ENCODE measurements around the gene PEX5L.
A peak's percentile ranks its signal among the peaks of the same experiment; 100 is the strongest.

PEX5L gene

DNA sequence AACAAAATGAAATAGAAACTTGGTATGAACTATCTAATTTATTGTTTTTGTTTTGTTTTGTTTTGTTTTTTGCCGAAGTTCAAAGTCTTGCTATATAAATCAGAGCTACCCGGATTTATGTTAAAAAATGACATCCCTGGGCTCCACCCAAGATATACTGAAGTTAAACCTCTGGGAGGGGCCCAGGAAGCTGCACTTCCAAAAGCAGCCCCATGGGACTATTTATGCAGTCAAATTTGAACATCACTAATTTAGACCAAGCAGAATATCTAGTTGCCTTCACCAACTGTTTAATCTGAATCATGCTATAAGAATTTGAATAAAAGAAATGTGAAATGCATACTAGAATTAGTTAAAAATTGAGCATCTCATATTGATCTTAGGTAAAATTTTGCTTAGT, 32.2 kb downstream of the PEX5L start:
- DNase-seq, result no peak

DNA sequence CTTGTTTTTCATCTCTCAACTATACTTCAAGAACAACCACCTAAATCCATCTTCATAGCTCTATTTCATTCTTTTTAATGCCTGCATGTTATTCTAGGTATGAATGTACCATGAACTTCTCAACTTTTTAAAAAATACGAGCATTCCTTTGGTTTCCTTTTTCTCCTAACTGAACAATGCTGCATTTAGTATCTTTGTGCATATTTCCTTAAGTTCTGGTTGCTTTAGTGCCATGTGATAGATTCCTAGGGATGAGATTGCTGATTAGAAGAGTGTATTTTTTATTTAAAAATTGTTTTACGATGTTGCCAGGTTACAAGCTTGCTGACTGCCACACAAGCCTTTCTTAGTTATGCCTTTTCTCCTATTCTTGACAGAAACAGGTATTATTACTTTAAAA, 34.7 kb downstream of the PEX5L start:
- DNase-seq, result no peak

DNA sequence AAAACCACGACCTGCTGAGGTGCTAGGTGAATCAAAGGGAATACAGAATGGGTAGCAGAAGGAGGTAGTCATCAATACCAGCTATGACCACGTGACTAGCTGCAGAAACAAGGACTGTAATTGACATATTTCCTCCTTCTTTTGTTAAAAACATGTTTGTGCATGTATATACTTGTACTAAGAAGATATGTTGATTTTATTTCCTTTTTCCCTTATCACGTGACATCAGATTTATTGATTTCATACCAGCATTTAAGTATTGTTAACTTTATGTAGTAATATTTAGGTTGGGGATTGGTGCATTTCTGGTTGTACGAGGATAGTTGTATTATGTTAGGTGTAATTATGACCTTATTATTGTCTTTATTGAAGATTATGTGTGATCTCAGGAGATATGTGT, 36.2 kb downstream of the PEX5L start:
- DNase-seq, result no peak

DNA sequence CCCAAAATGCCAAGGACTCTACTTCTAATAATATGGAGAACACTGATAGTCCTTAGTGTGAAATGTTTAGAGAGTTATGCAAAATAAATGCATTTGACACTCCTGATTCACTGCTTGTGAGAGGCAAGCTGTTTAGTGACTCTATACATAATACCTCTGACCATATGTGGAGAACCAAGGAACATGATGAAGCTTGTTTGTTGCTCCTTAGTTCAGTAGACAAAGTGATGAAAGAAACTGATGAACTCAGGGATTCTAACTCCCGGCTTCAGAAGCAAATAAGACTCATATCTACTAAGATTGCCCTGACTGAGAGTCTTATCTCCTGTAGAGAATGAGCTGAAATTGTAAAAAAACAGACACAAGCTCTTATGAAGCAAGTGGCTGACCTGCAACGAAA, 41.3 kb downstream of the PEX5L start:
- no peak for DNase-seq

DNA sequence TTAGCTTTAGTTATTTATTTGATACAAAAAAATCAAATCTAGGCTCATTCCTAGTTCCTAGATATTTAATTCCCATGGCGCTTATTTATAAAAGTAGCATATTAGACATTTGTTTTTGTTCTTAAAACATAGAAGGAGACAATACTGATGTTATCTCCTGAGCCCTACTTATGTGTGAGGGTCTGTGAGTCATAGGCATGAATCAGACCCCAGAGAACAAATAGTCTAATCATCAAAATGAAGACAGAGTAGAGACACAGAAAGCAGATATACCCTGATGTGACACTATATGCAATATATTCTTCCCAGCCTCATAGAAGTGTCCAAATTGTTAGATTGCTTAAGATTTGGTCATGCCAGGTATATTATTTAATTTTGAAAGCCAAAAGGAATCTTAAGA, 44.9 kb downstream of the PEX5L start:
- no peak for DNase-seq

DNA sequence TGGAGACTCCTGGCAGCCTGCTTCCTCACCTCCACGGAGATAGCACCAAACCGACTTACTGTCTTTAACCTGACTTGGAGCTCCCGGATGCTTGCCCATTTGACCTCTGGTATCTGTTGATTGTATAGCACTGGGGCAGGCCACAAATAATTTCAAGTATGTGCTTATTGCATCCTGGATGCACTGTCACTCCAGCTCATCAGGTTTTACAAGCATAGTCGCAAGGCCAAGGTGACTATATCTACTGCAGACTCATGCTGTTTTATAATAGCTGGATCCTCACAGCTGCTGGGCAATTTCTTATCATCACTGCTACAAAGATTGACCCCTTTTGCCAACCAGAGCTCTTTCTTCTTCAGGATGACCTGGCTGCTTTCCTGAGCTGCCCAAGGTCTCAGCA, 45.6 kb downstream of the PEX5L start:
- DNase-seq, result no peak

DNA sequence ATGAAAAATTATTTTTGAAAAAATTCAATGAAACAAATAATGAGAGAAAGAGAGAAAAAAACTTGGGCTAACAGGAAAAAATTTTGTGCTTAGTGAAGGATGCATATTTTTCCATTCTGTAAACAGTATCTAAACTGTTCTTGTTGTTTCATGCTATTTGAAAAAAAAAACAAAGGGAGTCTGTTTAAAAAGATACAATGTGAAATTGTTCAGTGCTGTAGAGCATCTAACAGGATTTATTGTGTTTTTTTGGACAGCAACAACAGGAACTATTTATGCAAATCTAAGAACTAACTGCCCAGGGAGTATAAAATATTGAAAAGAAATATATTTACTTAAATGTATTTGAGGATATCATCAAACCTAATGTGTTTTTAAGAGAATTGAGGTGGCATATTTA, 55.1 kb downstream of the PEX5L start:
- no peak for DNase-seq

DNA sequence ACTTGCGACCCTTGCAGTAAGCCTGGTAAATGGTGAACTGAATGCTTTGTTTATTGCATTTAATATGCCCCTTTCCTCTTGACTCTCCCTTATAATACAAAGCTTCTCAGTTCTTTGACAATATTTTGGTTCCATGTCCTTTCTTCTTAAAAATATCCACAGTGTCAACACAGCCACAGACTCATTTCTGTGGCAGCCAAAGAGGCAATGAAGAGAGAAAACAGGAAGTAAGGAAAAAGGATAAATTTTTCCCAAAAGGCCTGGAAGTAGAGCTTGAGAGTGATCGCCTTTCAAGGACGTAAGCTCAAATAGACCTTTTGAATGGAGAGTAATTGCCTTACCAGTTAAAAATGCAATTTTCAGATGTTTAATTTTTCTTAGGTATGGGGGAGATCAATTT, 59.4 kb downstream of the PEX5L start:
- DNase-seq, result no peak

DNA sequence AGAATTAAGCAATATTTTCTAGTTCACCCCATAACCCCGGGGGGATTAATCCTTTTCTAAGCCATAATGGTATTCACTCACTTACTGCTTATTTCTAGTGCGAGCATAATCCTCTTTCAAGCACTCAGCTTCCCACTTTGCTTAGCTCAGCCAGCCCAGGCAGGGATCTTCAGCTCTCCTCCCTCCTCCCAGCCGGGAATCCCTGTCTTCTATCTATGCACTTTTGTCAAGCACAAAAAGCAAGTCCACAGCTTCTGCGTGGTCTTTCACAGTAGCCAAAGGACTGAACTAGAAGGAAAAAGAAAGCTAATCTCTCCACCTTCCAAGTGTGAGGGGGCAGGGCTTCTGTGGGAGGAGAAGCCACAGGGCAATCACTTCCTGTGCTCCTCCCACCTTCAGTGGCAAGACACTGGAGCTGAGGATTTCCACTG, 62.8 kb downstream of the PEX5L start:
- DNase-seq, result no peak

DNA sequence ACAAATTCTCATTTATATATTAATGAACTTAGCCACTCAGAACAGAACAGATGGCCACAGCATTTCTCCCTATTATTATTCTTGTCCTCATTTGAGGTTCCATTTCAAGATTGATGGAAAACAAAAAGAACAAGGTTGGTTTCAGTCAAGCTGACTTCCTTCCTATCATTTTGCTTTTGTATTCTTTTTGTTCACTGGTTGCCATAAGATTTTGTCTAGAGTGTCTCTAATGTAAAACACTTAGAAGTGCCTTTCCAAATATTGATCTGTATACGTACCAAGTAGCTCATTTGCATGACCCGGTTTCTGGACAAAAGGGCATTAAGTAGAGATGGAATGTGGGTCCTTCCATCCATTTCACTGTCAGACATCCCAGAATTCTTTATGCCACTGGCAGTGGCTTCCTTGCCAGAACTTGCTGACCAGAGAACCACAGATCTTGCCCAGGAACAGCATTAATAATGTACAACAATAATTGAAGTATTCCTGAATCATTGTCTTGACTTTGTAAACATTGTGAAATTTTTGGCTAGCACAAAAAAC, 63.8 kb downstream of the PEX5L start:
- no peak for DNase-seq

DNA sequence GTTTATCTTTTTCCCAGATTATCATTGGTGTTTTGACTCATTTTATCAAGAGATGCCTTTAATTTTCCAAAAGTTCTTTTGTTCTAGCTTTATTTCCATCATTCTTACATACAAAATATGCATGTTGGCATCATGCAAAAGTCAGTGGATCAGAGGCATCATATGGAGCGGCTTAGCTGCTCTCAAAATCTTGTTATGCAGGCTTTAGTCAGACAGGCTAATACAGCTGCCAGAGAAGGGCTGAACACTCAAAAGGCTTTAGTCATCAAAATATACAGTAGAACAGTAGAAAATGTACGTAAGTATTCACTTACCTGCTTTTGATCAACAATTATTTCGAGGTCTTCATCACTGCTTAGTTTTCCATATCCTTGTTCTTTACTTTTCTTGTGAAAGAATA, 65.5 kb downstream of the PEX5L start:
- DNase-seq, result no peak

DNA sequence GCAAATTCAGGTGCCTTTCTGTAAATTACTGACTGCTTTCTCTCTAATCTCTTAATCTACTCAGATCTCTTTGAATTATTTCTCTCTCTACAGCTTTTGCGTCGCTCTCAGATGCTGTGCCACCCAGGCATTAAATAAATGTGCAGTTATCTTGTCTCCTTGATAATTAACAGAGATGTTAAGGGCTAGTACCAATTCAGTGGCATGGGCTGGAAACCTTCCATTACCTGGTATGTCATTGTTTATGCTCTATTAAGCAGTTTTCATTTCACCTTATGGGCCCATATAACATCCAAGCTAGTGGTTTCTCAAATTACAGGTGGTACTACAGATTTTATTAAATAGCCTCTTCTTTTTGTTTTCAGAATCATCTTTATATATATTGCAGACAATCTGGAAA, 66.0 kb downstream of the PEX5L start:
- DNase-seq, result no peak

DNA sequence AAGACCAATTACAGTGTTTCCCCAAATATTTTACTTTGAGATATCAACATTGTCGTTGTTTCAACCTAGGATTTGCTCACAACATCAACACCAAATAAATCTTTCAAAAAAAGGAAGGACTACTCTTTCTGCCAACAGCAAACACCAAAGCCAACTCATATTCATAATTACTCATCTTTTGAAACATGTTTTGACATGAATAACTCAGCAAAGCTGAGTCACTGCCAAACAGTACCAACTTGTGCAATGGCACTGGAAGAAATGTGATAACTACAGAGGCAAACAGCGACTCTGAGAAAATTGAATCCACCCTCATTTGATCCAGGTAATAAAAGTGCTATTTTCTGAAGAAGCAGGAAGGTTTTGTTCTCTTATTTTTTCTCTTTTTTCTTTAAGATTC, 67.2 kb downstream of the PEX5L start:
- peak; percentile 81 for DNase-seq

DNA sequence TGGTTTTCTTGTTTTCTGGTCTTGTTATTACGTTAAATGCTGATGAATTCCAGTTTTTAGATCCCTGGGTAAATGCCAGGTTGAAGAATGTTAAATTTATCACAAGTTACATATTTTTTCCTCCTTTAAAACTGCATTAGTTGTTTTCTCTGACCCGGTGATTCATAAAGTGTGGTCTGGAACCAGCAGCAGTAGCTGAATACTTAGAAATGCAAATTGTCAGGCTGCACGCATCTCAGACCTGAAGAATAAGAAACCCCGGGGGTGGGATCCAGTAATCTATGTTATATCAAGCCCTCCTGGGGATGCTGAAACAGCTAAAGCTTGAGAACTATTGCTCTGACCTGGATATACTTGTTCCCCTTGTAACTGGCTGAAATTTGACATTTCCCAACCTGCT, 69.1 kb downstream of the PEX5L start:
- peak; percentile 67 for DNase-seq

DNA sequence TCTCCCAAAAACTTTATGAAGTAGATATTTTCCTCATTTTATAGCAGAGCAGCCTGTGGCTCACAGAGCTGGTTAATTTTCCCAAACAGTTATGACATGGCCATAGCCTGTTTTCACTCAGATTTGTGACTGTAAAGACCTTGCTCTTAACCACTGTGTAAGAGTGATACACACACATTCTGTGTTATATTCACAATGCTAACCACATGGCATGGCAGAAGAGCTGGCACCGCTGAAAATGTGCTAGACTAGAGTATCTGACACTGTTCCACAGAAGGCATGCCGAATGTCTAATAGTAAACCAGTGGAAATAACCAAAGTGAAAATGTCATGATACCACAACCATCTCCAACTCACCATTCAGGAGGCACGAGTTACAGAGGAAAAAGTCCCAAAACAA, 71.8 kb downstream of the PEX5L start:
- peak; percentile 42 for DNase-seq

DNA sequence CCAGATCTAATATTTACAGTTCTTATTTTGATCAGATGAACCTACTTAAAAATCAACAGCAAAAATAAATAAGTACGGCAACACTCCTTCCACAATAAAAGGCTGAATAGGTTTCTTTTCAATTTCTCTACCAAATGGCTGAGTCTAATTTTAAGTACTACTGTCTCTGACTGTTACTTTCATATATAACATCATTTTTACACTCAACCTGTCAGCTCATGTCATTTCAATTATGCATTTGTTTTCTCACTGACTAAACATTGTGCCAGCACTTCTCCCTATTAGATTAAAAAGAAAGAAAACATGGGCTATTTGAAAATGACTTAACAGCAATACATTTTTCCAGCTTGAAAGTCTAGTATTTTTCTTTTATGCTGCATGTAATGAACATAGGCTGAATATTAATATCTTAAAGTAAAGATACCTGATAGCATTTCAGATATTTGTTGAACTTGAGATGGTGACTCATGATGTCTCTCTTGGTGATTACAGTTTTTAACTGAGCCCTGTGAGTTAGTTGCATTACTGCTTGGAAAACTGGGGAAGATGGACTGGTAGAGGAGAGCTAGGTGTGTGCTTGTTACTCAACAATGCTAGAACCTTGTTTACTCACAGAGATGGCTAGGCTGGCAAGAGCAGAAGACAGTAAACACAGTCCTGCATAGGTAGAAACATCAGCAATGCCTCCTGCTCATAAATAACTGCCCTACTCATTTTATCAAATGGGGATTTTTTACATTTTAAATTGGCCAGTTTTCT, 73.9 kb downstream of the PEX5L start:
- no peak for DNase-seq

DNA sequence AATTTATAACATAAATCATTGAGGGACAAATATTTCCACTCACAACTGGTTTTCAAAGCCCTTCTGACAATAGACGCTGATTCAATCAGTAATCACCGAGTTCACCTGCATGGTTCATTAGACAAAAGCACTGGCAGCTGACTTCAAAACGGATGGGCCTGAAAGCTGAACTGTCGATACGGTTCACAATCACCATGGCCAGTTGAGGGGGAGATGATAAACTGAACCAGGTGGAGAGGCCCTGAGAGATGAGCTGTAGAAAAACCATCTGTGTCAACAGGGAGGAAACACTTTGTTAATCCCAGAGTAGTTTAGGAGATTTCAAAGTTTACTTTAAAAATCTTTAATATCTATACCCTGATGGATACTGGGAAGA, 75.0 kb downstream of the PEX5L start:
- no peak for DNase-seq

DNA sequence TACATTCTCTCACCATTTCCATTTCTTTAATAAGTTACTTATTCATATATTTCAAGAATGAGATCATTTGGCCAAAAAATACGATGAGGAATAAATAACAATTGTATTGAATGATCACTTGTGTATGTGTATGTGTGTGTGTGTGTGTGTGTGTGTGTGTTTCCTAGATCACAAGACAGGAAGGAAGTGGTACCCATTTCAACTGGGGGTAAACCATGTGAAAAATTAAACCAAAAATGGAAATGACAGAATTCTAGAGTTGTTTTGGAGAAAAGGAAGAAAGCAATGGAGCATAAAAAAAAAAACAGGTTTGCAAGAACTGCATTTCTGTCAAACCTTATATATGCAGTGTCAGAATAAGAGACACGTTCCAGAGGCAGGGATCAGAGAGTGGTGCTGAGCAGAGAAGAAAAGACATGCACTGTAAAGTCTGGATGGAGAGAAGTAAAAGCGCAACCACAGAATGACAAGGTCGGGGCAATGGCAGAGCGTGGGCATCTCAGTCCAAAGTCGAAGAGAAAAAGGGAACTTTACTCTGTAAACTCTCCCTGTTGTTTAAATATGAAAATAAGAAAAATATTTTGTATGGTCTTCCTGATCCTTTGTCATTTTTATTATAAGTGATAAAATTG, 75.5 kb downstream of the PEX5L start:
- no peak for DNase-seq

DNA sequence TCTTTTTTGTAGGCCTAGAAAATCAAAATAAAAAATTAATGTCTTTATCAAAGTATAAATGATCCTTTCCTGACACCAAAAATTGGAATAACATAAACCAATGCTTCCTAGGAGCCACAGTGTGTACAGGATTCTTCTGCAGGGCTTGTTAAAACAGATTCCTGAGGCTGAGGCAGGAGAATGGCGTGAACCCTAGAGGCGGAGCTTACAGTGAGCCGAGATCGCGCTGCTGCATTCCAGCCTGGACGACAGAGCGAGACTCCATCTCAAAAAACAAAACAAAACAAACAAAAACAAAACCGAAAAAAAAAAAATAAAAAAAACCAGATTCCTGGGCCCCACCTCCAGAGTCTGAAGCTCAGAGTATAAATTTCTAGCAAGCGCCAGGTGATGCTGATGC, 78.0 kb downstream of the PEX5L start:
- no peak for DNase-seq

DNA sequence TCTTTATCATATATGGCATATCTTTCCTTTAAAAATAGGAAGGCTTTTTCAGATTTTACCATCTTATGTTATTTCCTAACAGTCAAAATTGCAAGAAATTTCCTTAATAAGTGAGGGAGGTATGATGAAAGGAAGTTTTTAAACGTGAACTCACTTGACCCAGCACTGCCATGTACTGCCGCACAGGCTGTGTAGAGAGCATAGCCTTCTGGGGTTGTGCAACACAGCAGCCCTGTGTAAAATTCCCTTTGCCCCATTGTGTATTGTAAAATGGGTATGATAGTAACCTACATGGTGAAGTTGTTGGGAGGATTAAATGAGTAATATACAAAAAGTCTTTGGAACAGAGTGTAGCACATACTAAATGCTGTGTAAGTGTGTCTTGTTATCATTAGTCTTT, 78.6 kb downstream of the PEX5L start:
- DNase-seq, result no peak

DNA sequence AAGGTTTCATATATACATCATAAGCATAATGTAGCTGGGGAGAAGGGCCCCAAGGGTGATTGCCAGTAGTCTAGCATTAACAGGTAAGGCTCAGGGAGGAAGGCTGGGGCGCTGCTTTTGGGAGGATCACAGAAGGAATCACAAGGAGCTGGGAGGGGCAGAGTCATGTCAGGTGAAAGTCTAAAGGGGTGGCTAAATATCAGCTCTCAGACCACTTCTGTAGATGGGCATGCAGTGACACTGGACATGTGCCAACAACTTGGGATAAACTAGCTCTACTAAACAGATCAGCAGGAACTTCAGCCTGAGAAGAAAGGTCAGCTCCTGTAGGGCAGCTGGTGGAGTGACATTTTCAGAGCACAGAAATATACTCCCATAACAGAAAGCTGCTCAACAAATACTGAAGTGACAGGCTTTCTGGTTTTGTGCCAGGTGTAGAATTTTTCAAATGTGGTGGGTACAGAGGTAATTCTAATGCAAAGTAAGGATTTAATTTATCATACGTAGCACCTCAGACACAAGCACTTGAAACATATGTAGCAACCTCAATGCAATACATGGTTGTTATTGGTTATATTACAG, 79.4 kb downstream of the PEX5L start:
- DNase-seq, result no peak

DNA sequence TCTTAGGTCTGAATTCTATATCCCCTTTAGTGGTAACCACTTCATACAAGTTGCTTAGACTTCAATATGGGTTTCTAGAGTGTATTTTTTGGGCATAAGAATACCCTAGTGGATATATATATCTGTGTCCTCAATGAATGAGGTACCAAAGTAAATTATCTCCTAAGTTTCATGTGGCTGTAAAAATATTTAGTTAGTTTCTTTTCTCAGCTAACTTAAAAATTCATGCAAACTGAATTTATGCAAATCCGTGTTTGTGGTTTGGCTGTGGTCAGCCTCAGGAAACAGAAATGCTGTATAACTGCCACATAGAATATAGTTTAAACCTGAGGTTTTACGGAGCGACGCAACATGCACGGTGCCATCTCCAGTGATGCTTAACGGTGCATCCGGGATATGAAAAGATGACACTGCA, 80.3 kb downstream of the PEX5L start:
- DNase-seq, result peak; percentile 81

DNA sequence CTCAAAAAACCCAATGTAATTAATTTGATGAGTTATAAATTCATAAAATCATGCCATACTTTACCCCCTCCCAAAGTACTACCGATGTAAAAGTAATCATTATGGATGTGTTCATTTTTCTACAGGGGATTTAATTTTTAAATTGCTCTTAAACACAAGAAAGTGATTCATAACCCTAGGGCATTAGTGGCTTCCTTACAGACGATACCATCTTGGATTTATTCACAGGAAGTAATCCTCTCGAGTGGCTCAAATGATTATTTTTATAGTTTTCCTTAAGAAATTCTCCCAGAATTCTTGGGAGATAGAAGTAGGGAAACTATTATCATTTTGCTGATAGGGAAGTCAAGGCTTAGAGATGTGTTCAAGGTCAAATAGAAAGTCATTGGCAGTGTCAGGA, 80.9 kb downstream of the PEX5L start:
- DNase-seq, result no peak

DNA sequence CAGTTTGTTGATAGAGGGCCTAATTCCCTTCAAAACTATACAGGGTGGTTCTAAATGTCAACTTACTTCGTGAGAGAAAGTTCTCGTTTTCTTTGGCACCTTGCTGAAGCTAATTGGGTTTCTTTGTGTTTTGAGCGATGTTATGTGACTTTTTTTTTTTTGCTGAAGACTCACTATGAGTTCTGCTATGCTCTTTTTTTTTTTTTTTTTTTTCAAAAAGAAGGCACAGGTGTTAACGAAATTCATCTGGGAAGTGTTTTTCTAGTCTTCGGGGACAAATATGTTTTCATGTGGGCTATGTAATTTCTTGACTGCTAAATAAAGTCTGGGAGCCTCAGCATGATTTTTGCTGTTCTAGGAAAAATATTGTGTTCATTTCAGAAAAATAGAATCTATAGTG, 81.5 kb downstream of the PEX5L start:
- DNase-seq, result no peak
